BLaER1 (cell line): ENCODE measurements around the gene STX11.

Experiments used
- H3K27ac ChIP-seq: shearing (Covaris generic); formaldehyde crosslinking; 2 replicates; pipeline ENCODE4 v1.8.1; 2022
- H3K27me3 ChIP-seq: shearing (Covaris generic); formaldehyde crosslinking; 2 replicates; pipeline ENCODE4 v1.8.1; 2022
- H3K36me3 ChIP-seq: shearing (Covaris generic); formaldehyde crosslinking; 2 replicates; pipeline ENCODE4 v1.8.1; 2022
- H3K4me1 ChIP-seq: shearing (Covaris generic); formaldehyde crosslinking; 2 replicates; pipeline ENCODE4 v1.8.1; 2022
- H3K4me2 ChIP-seq: shearing (Covaris generic); formaldehyde crosslinking; 2 replicates; pipeline ENCODE4 v1.8.1; 2022
- H3K4me3 ChIP-seq: shearing (Covaris generic); formaldehyde crosslinking; 2 replicates; pipeline ENCODE4 v1.8.1; 2022
- H3K9ac ChIP-seq: shearing (Covaris generic); formaldehyde crosslinking; 2 replicates; pipeline ENCODE4 v1.8.1; 2022
- H3K9me3 ChIP-seq: shearing (Covaris generic); formaldehyde crosslinking; 2 replicates; pipeline ENCODE4 v1.8.1; 2022
- H4K20me1 ChIP-seq: shearing (Covaris generic); formaldehyde crosslinking; 2 replicates; pipeline ENCODE4 v1.8.1; 2022
- Cebpa-rat ChIP-seq: shearing (Covaris generic); IDR thresholded peaks from 2 replicates; pipeline ENCODE4 v1.8.1; 2022

STX11 gene

DNA sequence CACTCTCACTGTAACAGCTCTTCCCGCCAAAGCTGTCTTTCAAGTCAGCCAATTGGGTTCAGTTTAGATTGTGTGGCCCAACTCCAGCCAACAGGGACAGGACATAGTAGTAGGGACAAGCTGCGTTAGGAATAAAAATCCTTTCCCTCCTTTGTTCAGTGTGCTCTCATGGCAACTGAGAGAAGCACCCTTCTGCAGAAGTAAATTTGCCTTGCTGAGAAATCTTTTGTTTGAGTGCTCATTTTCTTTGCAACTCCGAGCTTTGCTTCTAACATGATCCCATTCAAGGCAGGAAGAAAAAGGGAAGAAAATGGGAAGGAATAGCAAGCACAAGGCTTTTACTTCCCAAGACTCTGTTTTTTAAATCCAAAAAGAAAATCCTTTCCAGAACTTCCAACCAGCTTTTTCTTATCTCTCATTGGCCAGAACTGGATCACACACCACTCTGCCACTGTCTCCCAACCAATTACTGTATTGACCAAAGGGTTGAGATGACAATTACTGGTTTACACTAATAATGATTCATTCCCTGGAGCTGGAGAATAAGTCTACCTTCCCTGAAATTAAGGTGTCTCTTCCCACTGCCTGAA lies 52.7 kb downstream of the STX11 start:
- H3K36me3 ChIP-seq, result no peaks in the 10 kb centered on the region
- no peaks in the 10 kb centered on the region for H3K27me3 ChIP-seq
- no peak overlapping the region for H3K4me2 ChIP-seq
- H3K27ac ChIP-seq, result no peak overlapping the region
- no peak for TF ChIP-seq Cebpa-rat
- H4K20me1 ChIP-seq, result no peaks in the 10 kb centered on the region
- no peak overlapping the region for H3K4me3 ChIP-seq
- no peak overlapping the region for H3K9ac ChIP-seq
- peaks cover 45% of the 10 kb centered on the region for H3K9me3 ChIP-seq
- H3K4me1 ChIP-seq, result no peaks in the 10 kb centered on the region

DNA sequence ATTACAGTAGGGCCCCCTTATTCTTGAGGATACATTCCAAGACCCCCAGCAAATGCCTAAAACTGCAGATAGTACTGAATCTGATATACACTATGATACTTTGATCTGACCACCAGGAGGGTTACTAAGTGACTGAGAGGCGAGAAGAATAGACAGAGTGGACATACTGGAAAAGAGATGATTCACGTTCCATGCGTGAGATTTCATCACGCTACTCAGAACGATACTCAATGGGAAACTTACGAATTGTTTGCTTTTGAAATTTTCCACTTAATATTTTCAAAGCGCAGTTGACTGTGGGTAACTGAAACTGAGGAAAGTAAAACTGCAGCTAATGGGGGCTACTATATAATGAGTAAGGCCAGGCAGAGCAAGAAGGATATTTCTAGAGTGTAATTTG lies 60.8 kb downstream of the STX11 start:
- Histone ChIP-seq H3K4me2 (no peak overlapping the region), H3K4me1 (peaks cover 27% of the 10 kb centered on the region), H3K9me3 (peaks cover 10% of the 10 kb centered on the region), H3K27ac (no peak overlapping the region), H3K36me3 (no peaks in the 10 kb centered on the region), H3K4me3 (no peak overlapping the region), H3K9ac (no peak overlapping the region), H4K20me1 (no peaks in the 10 kb centered on the region), H3K27me3 (no peaks in the 10 kb centered on the region)
- no peak for TF ChIP-seq Cebpa-rat

DNA sequence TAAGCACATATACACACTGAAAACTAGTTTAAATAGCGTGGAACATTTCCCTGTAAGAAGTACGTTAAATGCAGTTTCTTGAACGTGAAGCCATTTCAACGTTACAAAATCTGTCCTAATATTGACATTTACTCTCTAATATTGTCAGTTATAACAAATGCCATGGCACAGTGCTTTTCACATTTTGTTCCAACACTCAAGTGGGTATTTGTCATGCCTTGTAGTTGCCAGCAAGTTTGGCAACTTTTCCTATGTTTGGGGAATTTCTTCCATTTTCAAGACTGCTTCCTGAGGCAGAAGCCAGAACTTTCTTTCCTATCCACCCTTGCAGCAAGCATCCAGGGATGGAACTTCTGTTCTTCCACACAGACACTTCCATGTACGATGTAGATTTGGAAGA lies 63.0 kb downstream of the STX11 start:
- Histone ChIP-seq H4K20me1 (no peaks in the 10 kb centered on the region), H3K36me3 (no peaks in the 10 kb centered on the region), H3K4me1 (peaks cover 27% of the 10 kb centered on the region), H3K4me2 (peak overlapping the region; percentile 47), H3K27me3 (no peaks in the 10 kb centered on the region), H3K9me3 (peaks cover 10% of the 10 kb centered on the region), H3K4me3 (no peak overlapping the region), H3K9ac (no peak overlapping the region), H3K27ac (no peak overlapping the region)
- no peak for TF ChIP-seq Cebpa-rat

DNA sequence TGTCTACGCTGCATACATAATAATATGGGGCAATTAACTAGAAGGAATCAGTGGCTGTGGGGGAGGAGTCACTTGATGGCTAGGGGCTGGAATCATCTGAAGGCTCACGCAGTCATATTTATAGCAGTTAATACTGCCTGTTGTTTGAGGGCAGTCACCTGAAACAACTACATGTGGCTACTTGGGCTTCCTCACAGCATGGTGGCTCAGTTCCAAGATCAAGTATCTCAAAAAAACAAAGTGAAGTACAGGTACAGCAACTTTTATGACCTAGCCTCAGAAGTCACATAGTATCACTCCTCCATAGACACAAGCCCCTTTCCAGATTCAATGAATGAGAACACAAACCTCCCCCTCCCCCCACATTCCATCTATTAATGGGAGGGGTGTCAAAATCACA lies 63.7 kb downstream of the STX11 start:
- Histone ChIP-seq H4K20me1 (no peaks in the 10 kb centered on the region), H3K9ac (no peak overlapping the region), H3K9me3 (peaks cover 10% of the 10 kb centered on the region), H3K4me3 (no peak overlapping the region), H3K4me1 (peaks cover 27% of the 10 kb centered on the region), H3K4me2 (no peak overlapping the region), H3K36me3 (no peaks in the 10 kb centered on the region), H3K27me3 (no peaks in the 10 kb centered on the region), H3K27ac (no peak overlapping the region)
- no peak for TF ChIP-seq Cebpa-rat

DNA sequence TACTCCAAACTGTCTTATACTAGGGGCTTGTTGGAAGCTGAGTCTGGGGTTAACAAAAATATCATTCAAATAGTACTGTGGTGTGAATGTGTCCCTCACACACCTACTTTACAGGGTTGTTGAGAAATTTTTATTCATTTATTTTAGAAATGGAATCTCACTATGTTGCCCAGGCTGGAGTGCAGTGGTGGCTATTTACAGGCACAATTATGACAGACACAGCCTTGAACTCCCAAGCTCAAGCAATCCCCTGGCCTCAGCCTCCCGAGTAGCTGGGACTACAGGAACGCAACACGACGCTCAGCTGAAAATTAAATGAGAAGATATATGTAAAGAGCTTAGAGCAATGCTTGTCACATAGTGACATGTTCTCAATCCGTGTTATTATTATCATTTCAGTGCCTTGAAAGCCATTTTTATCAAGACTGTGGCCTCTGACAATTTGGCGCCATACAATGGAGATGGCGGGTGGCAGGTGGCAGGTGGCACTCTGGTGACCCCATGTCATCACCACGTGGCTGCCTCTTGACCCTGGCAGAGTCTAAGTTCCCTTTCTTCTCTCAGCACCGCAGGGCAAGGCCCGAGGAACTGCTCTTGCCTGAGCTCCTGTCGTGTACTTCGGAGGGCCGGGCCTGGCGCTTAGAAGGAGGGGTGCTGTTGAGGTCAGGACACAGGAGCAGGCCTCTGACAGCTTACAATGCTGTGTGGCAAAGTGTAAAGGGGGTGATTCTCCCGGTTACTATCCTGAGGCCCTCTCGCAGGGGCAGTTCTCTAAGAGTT lies 64.5 kb downstream of the STX11 start:
- Histone ChIP-seq H3K27ac (peak overlapping the region; percentile 84), H3K36me3 (no peaks in the 10 kb centered on the region), H3K4me3 (peak overlapping the region; percentile 73), H3K9me3 (peaks cover 10% of the 10 kb centered on the region), H3K4me2 (peak overlapping the region; percentile 89), H3K27me3 (no peaks in the 10 kb centered on the region), H3K4me1 (peaks cover 27% of the 10 kb centered on the region), H4K20me1 (no peaks in the 10 kb centered on the region), H3K9ac (peak overlapping the region; percentile 84)
- TF ChIP-seq Cebpa-rat, result no peak

DNA sequence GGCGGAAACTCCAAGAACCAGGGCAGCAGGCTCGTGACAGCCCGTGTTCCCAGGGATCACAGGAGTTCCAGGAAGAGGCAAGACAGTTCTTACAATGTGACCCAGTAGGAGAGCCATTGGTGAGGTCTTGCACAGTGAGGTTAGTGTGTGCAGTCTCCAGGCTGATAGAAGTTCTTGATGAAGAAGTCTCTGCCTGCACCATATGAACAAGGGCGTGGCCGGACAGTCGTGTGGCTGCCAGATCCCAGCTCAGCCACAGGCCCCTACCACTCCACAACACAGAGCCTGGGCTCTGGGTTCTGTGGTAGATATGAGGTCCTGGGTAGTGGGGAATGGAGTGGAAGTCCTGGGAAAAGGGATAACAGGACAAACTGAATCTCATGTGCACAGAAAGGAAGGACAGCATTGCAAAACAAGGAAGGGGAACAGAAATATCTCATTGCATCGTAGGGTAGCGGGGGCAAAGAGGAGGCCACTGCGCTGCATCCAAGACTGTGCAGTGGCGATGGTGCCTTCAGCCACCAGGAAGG lies 65.2 kb downstream of the STX11 start:
- H3K4me1 ChIP-seq, result peaks cover 27% of the 10 kb centered on the region
- peak overlapping the region; percentile 89 for H3K4me2 ChIP-seq
- peaks cover 10% of the 10 kb centered on the region for H3K9me3 ChIP-seq
- TF ChIP-seq Cebpa-rat, result no peak
- no peaks in the 10 kb centered on the region for H4K20me1 ChIP-seq
- H3K27me3 ChIP-seq, result no peaks in the 10 kb centered on the region
- H3K4me3 ChIP-seq, result peak overlapping the region; percentile 73
- H3K27ac ChIP-seq, result peak overlapping the region; percentile 84
- no peaks in the 10 kb centered on the region for H3K36me3 ChIP-seq
- peak overlapping the region; percentile 84 for H3K9ac ChIP-seq

DNA sequence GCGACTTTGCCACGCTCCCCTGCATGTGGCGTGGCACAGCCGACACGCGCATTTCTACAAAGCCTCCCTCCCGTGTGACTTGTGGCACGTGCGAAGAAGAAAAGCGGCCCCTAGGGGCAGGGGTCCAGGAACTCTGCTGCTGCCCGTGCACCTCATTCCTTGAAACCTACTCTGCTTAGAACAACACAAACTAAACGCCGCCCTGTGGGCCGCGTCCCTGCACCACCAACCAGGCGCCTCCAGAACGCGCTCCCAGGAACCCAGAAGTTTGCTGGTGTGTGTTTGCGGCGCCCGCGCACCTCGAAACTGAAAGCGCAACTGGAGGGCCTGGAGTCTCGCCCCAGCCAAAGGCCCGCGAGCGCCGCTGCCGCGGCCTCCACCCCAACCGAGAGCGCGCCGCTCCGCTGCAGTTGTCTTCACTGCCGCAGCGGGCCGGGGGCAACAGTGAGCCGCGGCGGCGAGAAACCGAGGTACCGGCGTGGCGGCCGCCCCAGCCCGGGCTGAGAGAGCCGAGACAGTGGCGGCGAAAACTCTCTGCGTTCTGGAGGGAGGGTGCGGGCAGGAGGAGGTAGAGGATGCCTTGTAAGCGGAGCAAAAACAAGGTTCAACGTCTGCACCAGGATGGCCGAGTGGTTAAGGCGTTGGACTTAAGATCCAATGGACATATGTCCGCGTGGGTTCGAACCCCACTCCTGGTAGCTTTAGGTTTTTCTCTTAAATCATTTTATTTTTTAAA lies 65.8 kb downstream of the STX11 start:
- Histone ChIP-seq H3K4me3 (peak overlapping the region; percentile 73), H3K4me2 (peak overlapping the region; percentile 89), H3K27ac (peak overlapping the region; percentile 84), H3K9ac (peak overlapping the region; percentile 84), H3K36me3 (no peaks in the 10 kb centered on the region), H3K4me1 (peaks cover 27% of the 10 kb centered on the region), H4K20me1 (no peaks in the 10 kb centered on the region), H3K9me3 (peaks cover 10% of the 10 kb centered on the region), H3K27me3 (no peaks in the 10 kb centered on the region)
- no peak for TF ChIP-seq Cebpa-rat

DNA sequence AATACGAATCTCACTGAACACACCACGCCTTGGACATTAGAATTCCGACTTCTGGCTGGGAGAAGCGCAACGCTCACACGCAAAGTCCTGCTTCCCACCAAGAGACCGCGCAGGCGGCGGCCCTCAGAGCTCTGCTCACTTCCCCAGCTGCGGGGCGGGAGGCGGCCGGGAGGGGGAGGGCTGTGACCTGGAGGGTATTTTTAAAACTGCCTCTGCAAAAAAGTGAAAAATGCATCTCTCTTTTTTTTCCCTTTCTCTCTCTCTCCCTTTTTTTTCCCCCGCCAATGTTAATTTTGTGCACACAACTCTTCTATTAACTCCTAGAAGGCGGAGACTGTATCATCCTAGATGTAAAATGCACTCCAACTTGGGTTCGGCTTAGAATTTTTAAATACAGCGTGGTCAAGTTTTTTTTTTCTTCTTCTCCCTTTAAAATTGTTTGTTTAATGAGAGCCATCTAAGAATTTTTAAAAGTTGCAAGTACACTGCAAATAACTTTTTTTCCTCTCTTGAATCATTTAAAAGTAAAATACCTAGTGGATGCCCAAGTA lies 66.4 kb downstream of the STX11 start:
- Histone ChIP-seq H4K20me1 (no peaks in the 10 kb centered on the region), H3K4me3 (peak overlapping the region; percentile 73), H3K4me2 (peak overlapping the region; percentile 89), H3K27ac (peak overlapping the region; percentile 84), H3K9me3 (peaks cover 10% of the 10 kb centered on the region), H3K4me1 (peaks cover 27% of the 10 kb centered on the region), H3K27me3 (no peaks in the 10 kb centered on the region), H3K9ac (peak overlapping the region; percentile 84), H3K36me3 (no peaks in the 10 kb centered on the region)
- no peak for TF ChIP-seq Cebpa-rat

DNA sequence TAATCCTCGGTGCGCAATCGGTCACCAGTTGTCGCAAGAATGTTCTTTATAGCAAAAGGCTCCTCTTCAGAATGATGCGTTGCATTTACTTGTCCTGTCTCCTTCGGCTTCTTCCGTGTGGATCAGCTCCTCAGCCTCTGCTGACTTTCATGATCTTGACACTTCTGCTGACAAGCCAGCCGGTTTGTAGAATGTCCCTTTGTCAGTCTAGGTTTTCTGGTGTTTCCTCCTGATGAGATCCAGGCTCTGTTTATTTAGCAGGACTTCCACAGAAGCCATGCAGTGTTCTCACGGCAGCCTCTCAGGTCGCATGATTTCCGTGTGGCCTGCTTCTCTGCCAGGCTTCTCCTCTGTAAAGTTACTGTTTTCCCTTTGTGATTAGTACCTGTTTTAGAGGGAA lies 66.9 kb downstream of the STX11 start:
- Histone ChIP-seq H3K36me3 (no peaks in the 10 kb centered on the region), H3K4me2 (peak overlapping the region; percentile 89), H3K9ac (no peak overlapping the region), H3K4me3 (no peak overlapping the region), H3K27me3 (no peaks in the 10 kb centered on the region), H4K20me1 (no peaks in the 10 kb centered on the region), H3K9me3 (peaks cover 10% of the 10 kb centered on the region), H3K27ac (no peak overlapping the region), H3K4me1 (peaks cover 26% of the 10 kb centered on the region)
- TF ChIP-seq Cebpa-rat, result no peak

DNA sequence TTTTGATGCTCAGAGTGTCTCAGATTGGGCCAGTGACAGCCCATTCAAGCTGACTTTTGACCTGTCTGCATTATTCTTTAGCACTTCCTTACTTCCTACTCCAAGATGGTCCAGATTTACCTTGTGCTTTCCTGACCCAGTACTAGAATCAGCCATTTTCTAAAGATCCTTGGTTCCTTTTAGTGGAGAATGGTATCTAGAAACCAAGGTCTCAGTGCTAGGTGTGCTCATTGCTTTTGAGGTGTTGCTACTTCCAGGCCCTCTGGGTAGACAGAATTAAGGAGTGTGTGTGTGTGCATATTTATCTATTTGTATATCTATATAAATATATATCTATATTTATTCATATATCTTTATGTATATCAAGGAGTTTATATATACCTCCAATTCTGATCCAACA lies 67.5 kb downstream of the STX11 start:
- no peaks in the 10 kb centered on the region for H3K27me3 ChIP-seq
- H3K36me3 ChIP-seq, result no peaks in the 10 kb centered on the region
- no peak overlapping the region for H3K9ac ChIP-seq
- H3K4me1 ChIP-seq, result peaks cover 21% of the 10 kb centered on the region
- no peak for TF ChIP-seq Cebpa-rat
- H3K4me2 ChIP-seq, result no peak overlapping the region
- H3K4me3 ChIP-seq, result no peak overlapping the region
- H3K27ac ChIP-seq, result no peak overlapping the region
- H3K9me3 ChIP-seq, result peaks cover 10% of the 10 kb centered on the region
- H4K20me1 ChIP-seq, result no peaks in the 10 kb centered on the region
